Measurements from ENCODE around the gene CAB39. TPM values are rescaled to one million over a fixed set of nuclear protein-coding genes. Genes with fewer than 3 reads are reported as not detected.
A peak's percentile ranks its signal among the peaks of the same experiment; 100 is the strongest.

The CAB39 gene
- polyA plus RNA-seq, 1 donor from 2014 or later: 118 TPM

DNA sequence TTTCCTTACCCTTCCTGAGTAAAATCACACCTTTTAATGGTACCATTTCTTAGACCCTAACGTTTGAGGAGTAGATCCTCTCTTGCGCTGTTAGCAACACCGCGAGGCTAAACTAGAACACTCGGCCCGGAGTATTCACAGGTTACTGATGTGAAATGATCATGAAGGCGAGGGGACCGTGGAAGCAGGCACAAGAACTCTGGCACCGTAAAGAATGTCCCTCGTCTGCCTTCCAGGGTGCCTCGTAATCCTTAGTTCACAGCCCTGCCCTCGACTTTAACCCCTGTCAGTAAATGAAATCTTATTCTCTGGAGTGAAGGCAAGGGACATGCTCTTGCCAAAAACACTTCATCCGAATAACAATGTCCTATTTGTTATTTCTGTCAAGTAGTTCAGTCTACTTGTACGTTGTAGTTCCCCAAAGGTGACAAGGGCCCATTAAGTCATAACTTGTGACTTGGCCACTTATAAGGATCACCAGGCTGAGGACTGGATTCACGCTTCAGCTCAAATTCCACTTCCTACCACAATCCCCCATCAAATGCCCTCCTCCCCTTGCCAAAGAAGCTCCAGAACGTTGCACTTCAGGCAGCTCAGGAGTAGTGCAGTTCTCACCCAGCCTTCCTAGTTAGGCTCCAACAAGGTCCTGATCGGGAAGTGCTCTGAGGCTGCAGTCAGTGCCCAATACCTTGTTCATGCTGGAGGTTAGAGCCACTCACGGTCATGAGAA lies 108.8 kb downstream of the CAB39 start:
- no peak for TF ChIP-seq MXI1 (conservative IDR thresholded peaks at IDR 0.05; ENCODE audit: poor library complexity, severe bottlenecking)
- TF ChIP-seq, protein P1, sequence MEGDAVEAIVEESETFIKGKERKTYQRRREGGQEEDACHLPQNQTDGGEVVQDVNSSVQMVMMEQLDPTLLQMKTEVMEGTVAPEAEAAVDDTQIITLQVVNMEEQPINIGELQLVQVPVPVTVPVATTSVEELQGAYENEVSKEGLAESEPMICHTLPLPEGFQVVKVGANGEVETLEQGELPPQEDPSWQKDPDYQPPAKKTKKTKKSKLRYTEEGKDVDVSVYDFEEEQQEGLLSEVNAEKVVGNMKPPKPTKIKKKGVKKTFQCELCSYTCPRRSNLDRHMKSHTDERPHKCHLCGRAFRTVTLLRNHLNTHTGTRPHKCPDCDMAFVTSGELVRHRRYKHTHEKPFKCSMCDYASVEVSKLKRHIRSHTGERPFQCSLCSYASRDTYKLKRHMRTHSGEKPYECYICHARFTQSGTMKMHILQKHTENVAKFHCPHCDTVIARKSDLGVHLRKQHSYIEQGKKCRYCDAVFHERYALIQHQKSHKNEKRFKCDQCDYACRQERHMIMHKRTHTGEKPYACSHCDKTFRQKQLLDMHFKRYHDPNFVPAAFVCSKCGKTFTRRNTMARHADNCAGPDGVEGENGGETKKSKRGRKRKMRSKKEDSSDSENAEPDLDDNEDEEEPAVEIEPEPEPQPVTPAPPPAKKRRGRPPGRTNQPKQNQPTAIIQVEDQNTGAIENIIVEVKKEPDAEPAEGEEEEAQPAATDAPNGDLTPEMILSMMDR (IDR thresholded peaks at IDR 0.05; ENCODE audit: poor library complexity, severe bottlenecking): no peak
- no peak for TF ChIP-seq EP300 (conservative IDR thresholded peaks at IDR 0.05; ENCODE audit: poor library complexity, severe bottlenecking)
- TF ChIP-seq POLR2AphosphoS5 (IDR thresholded peaks at IDR 0.05): no peak
- TF ChIP-seq SMC3 (conservative IDR thresholded peaks at IDR 0.05; ENCODE audit: poor library complexity): no peak
- no peak for TF ChIP-seq RAD21 (conservative IDR thresholded peaks at IDR 0.05)
- TF ChIP-seq, protein P2, sequence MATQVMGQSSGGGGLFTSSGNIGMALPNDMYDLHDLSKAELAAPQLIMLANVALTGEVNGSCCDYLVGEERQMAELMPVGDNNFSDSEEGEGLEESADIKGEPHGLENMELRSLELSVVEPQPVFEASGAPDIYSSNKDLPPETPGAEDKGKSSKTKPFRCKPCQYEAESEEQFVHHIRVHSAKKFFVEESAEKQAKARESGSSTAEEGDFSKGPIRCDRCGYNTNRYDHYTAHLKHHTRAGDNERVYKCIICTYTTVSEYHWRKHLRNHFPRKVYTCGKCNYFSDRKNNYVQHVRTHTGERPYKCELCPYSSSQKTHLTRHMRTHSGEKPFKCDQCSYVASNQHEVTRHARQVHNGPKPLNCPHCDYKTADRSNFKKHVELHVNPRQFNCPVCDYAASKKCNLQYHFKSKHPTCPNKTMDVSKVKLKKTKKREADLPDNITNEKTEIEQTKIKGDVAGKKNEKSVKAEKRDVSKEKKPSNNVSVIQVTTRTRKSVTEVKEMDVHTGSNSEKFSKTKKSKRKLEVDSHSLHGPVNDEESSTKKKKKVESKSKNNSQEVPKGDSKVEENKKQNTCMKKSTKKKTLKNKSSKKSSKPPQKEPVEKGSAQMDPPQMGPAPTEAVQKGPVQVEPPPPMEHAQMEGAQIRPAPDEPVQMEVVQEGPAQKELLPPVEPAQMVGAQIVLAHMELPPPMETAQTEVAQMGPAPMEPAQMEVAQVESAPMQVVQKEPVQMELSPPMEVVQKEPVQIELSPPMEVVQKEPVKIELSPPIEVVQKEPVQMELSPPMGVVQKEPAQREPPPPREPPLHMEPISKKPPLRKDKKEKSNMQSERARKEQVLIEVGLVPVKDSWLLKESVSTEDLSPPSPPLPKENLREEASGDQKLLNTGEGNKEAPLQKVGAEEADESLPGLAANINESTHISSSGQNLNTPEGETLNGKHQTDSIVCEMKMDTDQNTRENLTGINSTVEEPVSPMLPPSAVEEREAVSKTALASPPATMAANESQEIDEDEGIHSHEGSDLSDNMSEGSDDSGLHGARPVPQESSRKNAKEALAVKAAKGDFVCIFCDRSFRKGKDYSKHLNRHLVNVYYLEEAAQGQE (IDR thresholded peaks at IDR 0.05; ENCODE audit: borderline replicate concordance): no peak
- no peak for TF ChIP-seq TAF1 (IDR thresholded peaks at IDR 0.05; ENCODE audit: low read depth)
- no peak for TF ChIP-seq EZH2 (IDR thresholded peaks at IDR 0.05; ENCODE audit: borderline replicate concordance, insufficient read depth, low read length, poor library complexity, severe bottlenecking)
- Histone ChIP-seq H3K4me3 (ENCODE audit: low read length) (no peak overlapping the region), H3K9me2 (ENCODE audit: insufficient read depth, low read length) (no peaks in the 10 kb centered on the region), H3K9me3 (ENCODE audit: low read length) (no peaks in the 10 kb centered on the region), H3K9ac (ENCODE audit: low read length) (no peak overlapping the region), H3K36me3 (ENCODE audit: insufficient read depth, low read length) (no peaks in the 10 kb centered on the region), H3K79me2 (replicated peaks; ENCODE audit: insufficient read depth, low read length) (no peaks in the 10 kb centered on the region), H4K20me1 (ENCODE audit: insufficient read depth) (no peaks in the 10 kb centered on the region), H3K27me3 (ENCODE audit: insufficient read depth, low read depth, low read length) (no peaks in the 10 kb centered on the region), H3K27ac (ENCODE audit: low read length) (no peak overlapping the region), H3K4me2 (ENCODE audit: low read length) (no peak overlapping the region), H2AFZ (ENCODE audit: low read depth, low read length) (no peak overlapping the region), H3F3A (ENCODE audit: insufficient read depth, low read length, poor library complexity, severe bottlenecking) (no peaks in the 10 kb centered on the region)

DNA sequence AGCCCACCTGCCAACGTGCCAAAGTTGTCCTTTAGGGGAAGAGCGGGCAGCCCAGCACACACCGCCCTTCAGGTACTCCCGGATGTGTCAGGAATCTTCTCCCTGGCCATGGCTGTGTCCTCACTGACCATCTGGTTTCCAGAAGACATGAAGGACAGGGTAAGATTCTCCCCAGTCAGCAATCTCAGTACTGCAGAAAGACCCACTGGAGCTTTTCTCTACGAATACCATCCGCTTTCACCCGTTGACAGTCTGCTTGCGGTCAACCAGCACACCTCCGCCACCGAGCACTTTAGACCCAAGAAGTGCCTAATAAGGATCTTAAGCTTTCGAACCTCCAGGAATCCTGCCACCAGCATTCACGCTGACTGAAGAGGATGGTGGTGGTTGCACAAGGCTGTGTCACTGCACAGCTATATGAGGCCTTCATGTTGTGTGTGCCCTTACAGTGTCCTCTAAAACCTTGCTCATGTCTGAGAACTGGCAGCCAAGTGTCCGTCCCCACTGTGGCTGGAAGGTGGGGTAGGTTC lies 109.4 kb downstream of the CAB39 start:
- Histone ChIP-seq H3K9ac (ENCODE audit: low read length) (no peak overlapping the region), H3K9me3 (ENCODE audit: low read length) (no peaks in the 10 kb centered on the region), H4K20me1 (ENCODE audit: insufficient read depth) (no peaks in the 10 kb centered on the region), H3K36me3 (ENCODE audit: insufficient read depth, low read length) (no peaks in the 10 kb centered on the region), H3K9me2 (ENCODE audit: insufficient read depth, low read length) (no peaks in the 10 kb centered on the region), H3K4me3 (ENCODE audit: low read length) (no peak overlapping the region), H3K27ac (ENCODE audit: low read length) (no peak overlapping the region), H3K4me2 (ENCODE audit: low read length) (no peak overlapping the region), H2AFZ (ENCODE audit: low read depth, low read length) (no peak overlapping the region), H3K79me2 (replicated peaks; ENCODE audit: insufficient read depth, low read length) (no peaks in the 10 kb centered on the region), H3K27me3 (ENCODE audit: insufficient read depth, low read depth, low read length) (no peaks in the 10 kb centered on the region), H3F3A (ENCODE audit: insufficient read depth, low read length, poor library complexity, severe bottlenecking) (no peaks in the 10 kb centered on the region)
- TF ChIP-seq EZH2 (IDR thresholded peaks at IDR 0.05; ENCODE audit: borderline replicate concordance, insufficient read depth, low read length, poor library complexity, severe bottlenecking) (no peak), POLR2AphosphoS5 (IDR thresholded peaks at IDR 0.05) (peak; percentile 27), TAF1 (IDR thresholded peaks at IDR 0.05; ENCODE audit: low read depth) (no peak)

Data from neural cell (in vitro differentiated cells).